ENCODE data around the gene WDR77.

Gene WDR77

DNA sequence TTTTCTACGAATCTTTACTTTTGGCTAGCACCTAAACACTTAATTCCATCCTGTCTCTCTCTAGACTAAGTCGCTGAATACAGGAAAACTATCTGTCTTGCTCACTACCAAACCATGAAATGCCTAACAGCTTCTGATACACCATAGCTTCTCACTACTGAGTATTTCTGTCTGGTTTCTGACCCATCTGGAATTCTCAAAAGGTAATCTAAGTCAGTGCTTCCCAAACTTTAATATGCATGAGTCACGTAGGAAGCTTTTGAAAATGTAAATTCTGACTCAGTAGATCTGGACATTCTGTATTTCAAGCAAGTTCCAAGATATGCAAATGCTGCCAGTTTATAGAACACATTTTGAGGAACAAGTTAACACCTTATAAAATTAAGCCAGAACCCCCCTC is 12.3 kb downstream of the WDR77 start:
- Histone ChIP-seq H3K27ac (ENCODE audit: low read depth, low read length) (no peak overlapping the region), H3K27me3 (ENCODE audit: insufficient read depth, low read length) (no peaks in the 10 kb centered on the region), H3K36me3 (ENCODE audit: insufficient read depth, low read length) (peaks cover 47% of the 10 kb centered on the region), H3K4me1 (ENCODE audit: insufficient read depth, low read length) (no peaks in the 10 kb centered on the region), H3K4me3 (ENCODE audit: low read length) (no peak overlapping the region), H3K9ac (ENCODE audit: low read depth, low read length) (no peak overlapping the region), H3K9me3 (ENCODE audit: insufficient read depth, low read depth, low read length) (no peaks in the 10 kb centered on the region)
- 71% methylated on average over 3 of the region's 3 CpGs for WGBS

DNA sequence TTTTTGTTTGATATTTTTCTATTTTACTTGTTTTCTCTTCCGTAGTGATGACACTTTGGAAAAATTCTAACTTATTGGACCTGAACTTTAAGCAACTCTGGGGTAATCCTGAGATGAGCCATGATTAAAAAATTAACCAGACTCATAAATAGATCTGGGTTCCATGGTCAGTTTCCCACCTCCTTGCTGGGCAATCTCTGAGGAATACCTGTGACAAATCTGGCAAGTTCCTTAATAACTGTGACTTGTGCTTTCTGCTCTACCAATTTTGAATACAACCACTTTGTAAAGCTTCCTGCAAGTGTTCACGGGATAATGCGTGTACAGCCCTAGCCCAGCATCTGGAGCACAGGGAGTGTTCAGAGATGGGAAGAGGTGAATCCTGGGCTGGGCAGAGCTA is 24.8 kb downstream of the WDR77 start:
- WGBS: 94% methylated on average over 3 of the region's 3 CpGs

DNA sequence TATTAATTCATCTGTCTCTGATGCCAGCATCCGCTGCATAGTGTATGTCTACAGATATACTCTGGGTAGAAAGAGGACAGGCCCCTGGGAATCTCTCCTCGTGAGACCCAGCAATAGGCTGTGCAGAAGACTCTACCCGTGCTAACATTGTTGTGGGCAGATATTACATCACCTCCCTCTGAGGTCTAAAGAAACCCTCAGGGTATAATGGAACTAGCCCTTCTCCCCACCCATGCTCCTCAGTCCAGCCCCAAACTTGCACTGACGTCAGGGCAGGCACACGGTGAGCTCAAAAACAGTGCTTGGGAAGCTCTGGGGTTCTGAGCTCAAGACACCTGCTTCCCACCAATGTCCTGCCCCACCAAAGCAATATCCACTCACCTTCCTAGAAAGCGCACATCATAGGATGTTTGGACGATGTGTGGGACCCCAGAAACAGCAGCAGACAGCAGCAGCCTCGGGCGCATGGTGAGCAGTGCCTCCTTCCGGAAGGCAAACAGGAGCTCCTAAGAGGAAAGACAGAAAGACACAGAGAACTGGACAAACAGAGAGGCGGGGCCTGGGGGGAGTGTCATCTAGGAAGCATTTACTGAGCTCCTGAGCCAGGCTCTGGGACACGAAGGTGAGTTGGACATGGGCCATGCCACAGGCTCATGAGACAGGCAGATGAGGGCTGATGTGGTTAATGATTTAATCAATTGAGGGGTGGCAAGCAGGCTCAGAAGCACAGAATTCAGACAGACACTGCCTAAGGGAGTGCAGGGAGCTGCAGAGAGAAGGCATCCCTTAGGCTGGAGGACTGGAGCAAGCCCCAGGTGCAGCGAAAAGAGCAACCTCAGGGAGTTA is 26.3 kb downstream of the WDR77 start:
- H3K27ac ChIP-seq (ENCODE audit: low read depth, low read length): no peak overlapping the region
- no peak overlapping the region for H3K4me3 ChIP-seq (ENCODE audit: low read length)
- H3K4me1 ChIP-seq (ENCODE audit: insufficient read depth, low read length): no peaks in the 10 kb centered on the region
- no peaks in the 10 kb centered on the region for H3K9me3 ChIP-seq (ENCODE audit: insufficient read depth, low read depth, low read length)
- no peaks in the 10 kb centered on the region for H3K36me3 ChIP-seq (ENCODE audit: insufficient read depth, low read length)
- no peak overlapping the region for H3K9ac ChIP-seq (ENCODE audit: low read depth, low read length)
- H3K27me3 ChIP-seq (ENCODE audit: insufficient read depth, low read length): no peaks in the 10 kb centered on the region
- 89% methylated on average over 13 of the region's 13 CpGs for WGBS

More for the DNA sequence above, 24.8 kb downstream of the WDR77 start:
- H3K4me3 ChIP-seq (ENCODE audit: low read length): no peak overlapping the region
- H3K27me3 ChIP-seq (ENCODE audit: insufficient read depth, low read length): no peaks in the 10 kb centered on the region
- no peak overlapping the region for H3K9ac ChIP-seq (ENCODE audit: low read depth, low read length)
- no peaks in the 10 kb centered on the region for H3K36me3 ChIP-seq (ENCODE audit: insufficient read depth, low read length)
- no peaks in the 10 kb centered on the region for H3K9me3 ChIP-seq (ENCODE audit: insufficient read depth, low read depth, low read length)
- H3K4me1 ChIP-seq (ENCODE audit: insufficient read depth, low read length): no peaks in the 10 kb centered on the region
- no peak overlapping the region for H3K27ac ChIP-seq (ENCODE audit: low read depth, low read length)

DNA sequence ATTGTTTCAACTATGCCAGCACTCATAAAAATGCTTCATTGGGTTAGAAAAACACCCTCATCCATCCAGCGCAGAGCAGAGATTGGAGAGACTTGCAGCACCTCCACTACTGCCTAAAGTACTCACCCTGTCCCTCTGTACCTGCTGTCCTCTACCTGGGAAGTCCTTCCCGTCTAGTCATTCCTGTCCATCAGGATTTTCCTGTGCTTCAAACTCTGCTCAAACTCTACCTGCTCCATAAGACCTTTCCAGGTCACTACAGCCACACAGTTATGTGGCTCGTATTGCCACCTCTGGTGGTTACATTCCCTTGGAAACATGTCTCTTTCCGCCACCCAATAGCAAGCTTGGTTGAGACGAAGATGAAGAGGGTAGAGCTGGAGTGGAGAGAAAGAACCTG is 28.7 kb downstream of the WDR77 start:
- 73% methylated on average over 5 of the region's 5 CpGs for WGBS
- Histone ChIP-seq H3K4me3 (ENCODE audit: low read length) (no peak overlapping the region), H3K9me3 (ENCODE audit: insufficient read depth, low read depth, low read length) (no peaks in the 10 kb centered on the region), H3K36me3 (ENCODE audit: insufficient read depth, low read length) (no peaks in the 10 kb centered on the region), H3K9ac (ENCODE audit: low read depth, low read length) (no peak overlapping the region), H3K4me1 (ENCODE audit: insufficient read depth, low read length) (no peaks in the 10 kb centered on the region), H3K27me3 (ENCODE audit: insufficient read depth, low read length) (no peaks in the 10 kb centered on the region), H3K27ac (ENCODE audit: low read depth, low read length) (no peak overlapping the region)

DNA sequence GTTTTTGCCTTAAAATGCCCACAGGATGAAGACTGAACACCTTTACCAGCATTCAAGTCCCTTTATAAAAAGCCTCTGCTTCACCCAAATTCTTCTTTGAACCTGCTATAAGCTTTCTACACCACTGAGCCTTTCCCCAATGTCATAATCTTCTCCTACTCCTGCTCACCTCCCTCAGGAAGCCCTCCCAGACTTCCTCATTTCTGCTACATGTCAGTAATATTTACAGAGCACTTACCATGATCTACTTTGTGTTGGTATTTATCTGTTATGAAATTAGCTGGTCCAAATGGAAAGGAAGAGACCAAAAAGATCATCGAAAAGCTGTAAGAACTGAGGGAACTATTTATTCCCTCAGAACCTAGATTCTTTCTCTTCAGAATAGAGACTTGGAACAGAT is 30.0 kb downstream of the WDR77 start:
- Histone ChIP-seq H3K4me3 (ENCODE audit: low read length) (no peak overlapping the region), H3K36me3 (ENCODE audit: insufficient read depth, low read length) (no peaks in the 10 kb centered on the region), H3K27ac (ENCODE audit: low read depth, low read length) (no peak overlapping the region), H3K4me1 (ENCODE audit: insufficient read depth, low read length) (no peaks in the 10 kb centered on the region), H3K9ac (ENCODE audit: low read depth, low read length) (no peak overlapping the region), H3K27me3 (ENCODE audit: insufficient read depth, low read length) (no peaks in the 10 kb centered on the region), H3K9me3 (ENCODE audit: insufficient read depth, low read depth, low read length) (no peaks in the 10 kb centered on the region)
- 100% methylated on average over 1 of the region's 1 CpG for WGBS

DNA sequence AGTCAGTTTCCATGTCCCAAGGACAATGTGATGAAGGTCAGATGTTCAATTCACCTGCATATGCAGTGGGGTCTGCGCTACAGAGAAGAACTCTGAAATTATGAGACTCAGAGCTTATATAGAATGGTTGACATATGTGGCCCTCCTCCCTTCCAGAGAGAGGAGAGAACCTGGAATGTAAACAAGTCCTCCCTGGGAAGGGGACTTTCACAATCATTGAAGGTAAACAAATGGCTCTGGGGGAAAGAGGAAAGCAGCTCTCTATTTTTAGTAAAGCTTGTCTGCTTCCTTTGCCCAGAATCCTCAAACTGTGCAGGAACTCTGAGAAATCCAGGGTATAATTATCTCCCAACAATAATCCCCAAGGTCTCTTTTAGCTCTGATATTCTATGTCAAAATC is 31.3 kb downstream of the WDR77 start:
- H3K27ac ChIP-seq (ENCODE audit: low read depth, low read length): no peak overlapping the region
- H3K4me3 ChIP-seq (ENCODE audit: low read length): no peak overlapping the region
- H3K36me3 ChIP-seq (ENCODE audit: insufficient read depth, low read length): no peaks in the 10 kb centered on the region
- WGBS: 83% methylated on average over 1 of the region's 1 CpG
- no peaks in the 10 kb centered on the region for H3K9me3 ChIP-seq (ENCODE audit: insufficient read depth, low read depth, low read length)
- H3K27me3 ChIP-seq (ENCODE audit: insufficient read depth, low read length): no peaks in the 10 kb centered on the region
- no peak overlapping the region for H3K9ac ChIP-seq (ENCODE audit: low read depth, low read length)
- no peaks in the 10 kb centered on the region for H3K4me1 ChIP-seq (ENCODE audit: insufficient read depth, low read length)

DNA sequence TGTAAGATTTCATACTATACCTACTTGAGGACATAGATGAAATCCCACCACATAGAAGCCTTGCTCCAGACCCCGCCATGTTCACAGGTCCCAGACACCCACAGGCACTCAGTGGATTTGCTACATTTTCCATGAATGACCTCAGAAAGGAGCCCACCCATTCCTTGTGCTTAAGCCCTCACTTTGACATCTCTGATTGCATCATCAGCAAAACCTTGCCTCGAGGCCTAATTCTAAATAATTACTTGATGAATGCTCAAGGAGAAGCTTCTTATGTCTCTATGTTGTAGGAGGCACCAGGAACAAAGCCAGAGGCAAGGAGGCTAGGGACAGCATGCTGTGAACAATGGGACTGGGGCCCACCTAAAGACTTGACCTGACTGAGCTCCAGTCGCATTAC is 33.6 kb downstream of the WDR77 start:
- WGBS: 91% methylated on average over 3 of the region's 3 CpGs

DNA sequence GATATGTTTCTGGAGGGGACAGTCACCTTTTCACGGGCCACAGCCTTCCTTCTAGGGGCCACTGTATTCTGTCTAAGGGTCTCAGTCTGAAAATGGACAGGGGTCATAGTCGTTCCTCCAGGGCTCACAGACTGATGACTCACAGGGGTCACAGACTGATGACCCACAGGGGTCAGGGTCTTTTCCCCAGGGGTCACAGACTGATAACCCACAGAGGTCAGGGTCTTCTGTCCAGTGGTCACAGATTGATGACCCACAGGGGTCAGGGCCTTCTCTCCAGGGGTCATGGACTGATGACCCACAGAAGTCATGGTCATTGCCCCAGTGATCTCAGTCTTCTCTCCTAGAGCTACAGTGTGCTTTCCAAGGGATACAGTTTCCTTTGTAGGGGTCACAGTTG is 34.3 kb downstream of the WDR77 start:
- Histone ChIP-seq H3K9ac (ENCODE audit: low read depth, low read length) (no peak overlapping the region), H3K4me3 (ENCODE audit: low read length) (no peak overlapping the region), H3K4me1 (ENCODE audit: insufficient read depth, low read length) (no peaks in the 10 kb centered on the region), H3K9me3 (ENCODE audit: insufficient read depth, low read depth, low read length) (no peaks in the 10 kb centered on the region), H3K27me3 (ENCODE audit: insufficient read depth, low read length) (no peaks in the 10 kb centered on the region), H3K27ac (ENCODE audit: low read depth, low read length) (no peak overlapping the region), H3K36me3 (ENCODE audit: insufficient read depth, low read length) (no peaks in the 10 kb centered on the region)
- 93% methylated on average over 2 of the region's 2 CpGs for WGBS

More for the DNA sequence above, 33.6 kb downstream of the WDR77 start:
- Histone ChIP-seq H3K27ac (ENCODE audit: low read depth, low read length) (no peak overlapping the region), H3K36me3 (ENCODE audit: insufficient read depth, low read length) (no peaks in the 10 kb centered on the region), H3K9ac (ENCODE audit: low read depth, low read length) (no peak overlapping the region), H3K4me3 (ENCODE audit: low read length) (no peak overlapping the region), H3K9me3 (ENCODE audit: insufficient read depth, low read depth, low read length) (no peaks in the 10 kb centered on the region), H3K4me1 (ENCODE audit: insufficient read depth, low read length) (no peaks in the 10 kb centered on the region), H3K27me3 (ENCODE audit: insufficient read depth, low read length) (no peaks in the 10 kb centered on the region)

DNA sequence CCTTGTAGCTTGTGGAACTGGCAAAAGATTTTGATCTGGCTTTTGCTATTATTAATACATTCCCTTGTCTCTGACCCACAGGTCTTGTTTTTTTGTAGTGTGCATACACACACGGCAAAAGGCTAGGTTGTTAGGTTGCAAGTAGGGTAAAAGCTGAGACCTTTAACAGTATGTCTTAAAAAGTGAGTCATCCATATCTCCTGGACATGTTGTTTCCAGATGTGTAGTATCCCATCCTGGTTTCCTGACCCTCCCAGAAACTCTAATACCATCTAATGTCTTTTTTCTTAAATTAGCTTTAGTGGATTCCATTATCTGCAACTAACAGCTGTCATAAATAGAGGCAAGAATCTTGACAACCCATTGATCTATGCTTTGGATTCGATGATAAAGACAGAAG is 36.2 kb downstream of the WDR77 start:
- WGBS: 94% methylated on average over 2 of the region's 2 CpGs

DNA sequence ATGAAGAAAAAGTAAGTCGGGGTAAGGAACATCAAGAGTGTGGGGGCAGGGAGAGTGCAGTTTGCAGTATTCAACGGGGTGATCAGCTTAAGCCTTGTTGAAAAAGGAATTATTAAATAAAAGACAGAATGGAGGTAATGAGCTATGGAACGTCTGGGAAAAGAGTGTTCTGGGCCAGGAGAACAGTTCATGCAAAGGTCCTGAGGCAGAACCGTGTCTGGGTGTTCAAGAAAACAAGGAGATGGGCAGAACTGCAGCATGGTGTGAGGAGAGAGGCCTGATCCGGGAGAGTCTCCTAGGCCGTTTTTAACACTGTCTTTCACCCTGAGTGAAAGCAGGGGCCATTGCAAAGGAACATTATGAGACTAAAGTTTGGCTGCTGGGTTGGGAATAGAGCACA is 41.8 kb downstream of the WDR77 start:
- H3K27ac ChIP-seq (ENCODE audit: low read depth, low read length): no peak overlapping the region
- H3K4me3 ChIP-seq (ENCODE audit: low read length): no peak overlapping the region
- no peaks in the 10 kb centered on the region for H3K9me3 ChIP-seq (ENCODE audit: insufficient read depth, low read depth, low read length)
- no peaks in the 10 kb centered on the region for H3K4me1 ChIP-seq (ENCODE audit: insufficient read depth, low read length)
- WGBS: 72% methylated on average over 6 of the region's 6 CpGs
- H3K9ac ChIP-seq (ENCODE audit: low read depth, low read length): no peak overlapping the region
- H3K36me3 ChIP-seq (ENCODE audit: insufficient read depth, low read length): no peaks in the 10 kb centered on the region
- no peaks in the 10 kb centered on the region for H3K27me3 ChIP-seq (ENCODE audit: insufficient read depth, low read length)

More for the DNA sequence above, 36.2 kb downstream of the WDR77 start:
- H3K9me3 ChIP-seq (ENCODE audit: insufficient read depth, low read depth, low read length): no peaks in the 10 kb centered on the region
- H3K9ac ChIP-seq (ENCODE audit: low read depth, low read length): no peak overlapping the region
- H3K27ac ChIP-seq (ENCODE audit: low read depth, low read length): no peak overlapping the region
- H3K4me3 ChIP-seq (ENCODE audit: low read length): no peak overlapping the region
- H3K36me3 ChIP-seq (ENCODE audit: insufficient read depth, low read length): no peaks in the 10 kb centered on the region
- no peaks in the 10 kb centered on the region for H3K4me1 ChIP-seq (ENCODE audit: insufficient read depth, low read length)
- H3K27me3 ChIP-seq (ENCODE audit: insufficient read depth, low read length): no peaks in the 10 kb centered on the region

DNA sequence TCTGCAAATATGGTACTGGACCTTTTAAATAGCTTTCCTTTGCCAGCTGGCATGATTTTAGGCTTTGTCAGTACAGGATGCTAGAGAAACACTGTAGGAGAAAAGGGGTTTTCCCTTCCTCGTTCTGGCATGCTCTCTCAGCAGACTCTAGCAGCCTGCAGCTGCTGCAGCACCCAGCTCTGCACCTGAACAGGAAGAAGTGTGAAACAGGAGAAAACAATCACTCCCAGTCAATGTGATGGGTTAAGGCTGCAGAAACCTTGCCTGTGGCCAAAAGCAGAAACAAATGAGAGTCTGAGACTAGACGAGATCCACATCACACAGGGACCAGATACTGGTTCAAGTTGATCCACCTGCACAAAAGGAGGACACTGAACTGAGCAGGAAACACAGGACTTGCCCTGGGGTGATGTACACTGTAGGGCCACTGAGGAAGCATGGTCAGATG is 42.7 kb downstream of the WDR77 start:
- Histone ChIP-seq H3K27ac (ENCODE audit: low read depth, low read length) (no peak overlapping the region), H3K9me3 (ENCODE audit: insufficient read depth, low read depth, low read length) (no peaks in the 10 kb centered on the region), H3K36me3 (ENCODE audit: insufficient read depth, low read length) (no peaks in the 10 kb centered on the region), H3K4me3 (ENCODE audit: low read length) (no peak overlapping the region), H3K9ac (ENCODE audit: low read depth, low read length) (no peak overlapping the region), H3K27me3 (ENCODE audit: insufficient read depth, low read length) (no peaks in the 10 kb centered on the region), H3K4me1 (ENCODE audit: insufficient read depth, low read length) (no peaks in the 10 kb centered on the region)
- WGBS: 83% methylated on average over 1 of the region's 2 CpGs

DNA sequence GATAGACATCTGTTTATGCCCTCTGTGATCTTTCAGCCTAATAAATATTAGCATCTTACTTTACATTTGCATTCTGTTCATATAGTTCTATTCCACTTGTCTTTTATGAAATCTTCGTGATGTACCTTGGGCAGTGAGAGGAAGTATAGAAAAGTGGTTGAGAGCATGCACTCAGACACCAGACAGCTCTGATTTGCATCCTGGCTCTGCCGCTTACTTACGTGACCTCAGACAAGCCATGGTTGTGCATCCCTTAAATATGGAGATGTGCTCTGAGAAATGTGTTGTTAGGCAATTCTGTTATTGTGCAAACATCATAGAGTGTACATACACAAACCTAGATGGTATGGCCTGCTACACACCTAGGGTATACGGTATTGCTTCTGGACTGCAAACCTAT is 44.5 kb downstream of the WDR77 start:
- Histone ChIP-seq H3K36me3 (ENCODE audit: insufficient read depth, low read length) (no peaks in the 10 kb centered on the region), H3K9ac (ENCODE audit: low read depth, low read length) (no peak overlapping the region), H3K27ac (ENCODE audit: low read depth, low read length) (no peak overlapping the region), H3K4me1 (ENCODE audit: insufficient read depth, low read length) (no peaks in the 10 kb centered on the region), H3K27me3 (ENCODE audit: insufficient read depth, low read length) (no peaks in the 10 kb centered on the region), H3K9me3 (ENCODE audit: insufficient read depth, low read depth, low read length) (no peaks in the 10 kb centered on the region), H3K4me3 (ENCODE audit: low read length) (no peak overlapping the region)
- 70% methylated on average over 4 of the region's 4 CpGs for WGBS

Measured in HUES64 (cell line).